IPS-18c (cell line): ENCODE data around the gene PES1.
A peak's percentile ranks its signal among the peaks of the same experiment; 100 is the strongest.
"Not testable (repeated sequence)": the region's sequence is repeated elsewhere in the genome, so short reads cannot be mapped to it uniquely, and the experiment has no call there.

Source experiments
- H3K4me3 ChIP-seq: 2 replicates; pipeline ENCODE4 v1.7.0; 2013; ENCODE audit warnings: low read depth, mild to moderate bottlenecking, low read length, moderate library complexity; ENCODE audit not compliant: insufficient read depth
- H3K9me3 ChIP-seq: one replicate; pipeline ENCODE4 v1.6.1; 2013; ENCODE audit warnings: mild to moderate bottlenecking, low read length, moderate library complexity; ENCODE audit not compliant: control insufficient read depth, insufficient read depth

PES1 gene

GRCh38 chr22:30591588-30592359 lies at the start of gene PES1:
TSS of gene PES1 (minus strand) at chr22:30591910. CDS start at chr22:30591833, 77 bp downstream.
- Histone ChIP-seq H3K4me3 (peak within 1 kb of the TSS; percentile 86), H3K9me3 (no peaks in the 10 kb centered on the region)

GRCh38 chr22:30640839-30641430 lies 49.2 kb upstream of the PES1 start:
- H3K9me3 ChIP-seq: peaks cover 5% of the 10 kb centered on the region
- no peak overlapping the region for H3K4me3 ChIP-seq

DNA sequence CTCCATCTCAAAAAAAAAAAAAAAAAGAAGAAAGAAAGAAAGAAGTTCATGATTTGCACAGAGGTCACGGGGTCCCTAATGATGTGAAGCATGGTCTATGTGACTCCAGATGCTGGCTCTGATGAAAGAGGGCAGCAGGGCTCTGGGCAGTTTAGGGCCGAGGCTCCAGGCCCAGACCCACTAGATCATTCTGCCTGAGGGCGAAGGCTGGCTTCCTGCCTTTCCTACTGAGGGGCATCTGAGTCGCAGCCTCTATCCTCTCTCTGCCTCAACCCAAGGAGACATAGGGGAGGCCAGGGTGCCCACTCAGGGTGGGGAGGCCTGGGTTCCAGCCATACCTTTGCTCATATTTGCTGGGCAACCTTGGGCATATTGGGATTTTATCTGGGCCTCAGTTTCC lies 48.7 kb upstream of the PES1 start:
- Histone ChIP-seq H3K4me3 (no peak overlapping the region), H3K9me3 (peaks cover 5% of the 10 kb centered on the region)

- Histone ChIP-seq H3K9me3 (peaks cover 5% of the 10 kb centered on the region), H3K4me3 (0 out of 2 replicates have a peak overlapping the region, but pooled peaks have one; percentile 20)
Measured at GRCh38 chr22:30637701-30638114, 46.0 kb upstream of the PES1 start.

GRCh38 chr22:30636226-30637077 lies 44.7 kb upstream of the PES1 start:
- H3K9me3 ChIP-seq: peaks cover 5% of the 10 kb centered on the region
- peak overlapping the region; percentile 70 for H3K4me3 ChIP-seq

DNA sequence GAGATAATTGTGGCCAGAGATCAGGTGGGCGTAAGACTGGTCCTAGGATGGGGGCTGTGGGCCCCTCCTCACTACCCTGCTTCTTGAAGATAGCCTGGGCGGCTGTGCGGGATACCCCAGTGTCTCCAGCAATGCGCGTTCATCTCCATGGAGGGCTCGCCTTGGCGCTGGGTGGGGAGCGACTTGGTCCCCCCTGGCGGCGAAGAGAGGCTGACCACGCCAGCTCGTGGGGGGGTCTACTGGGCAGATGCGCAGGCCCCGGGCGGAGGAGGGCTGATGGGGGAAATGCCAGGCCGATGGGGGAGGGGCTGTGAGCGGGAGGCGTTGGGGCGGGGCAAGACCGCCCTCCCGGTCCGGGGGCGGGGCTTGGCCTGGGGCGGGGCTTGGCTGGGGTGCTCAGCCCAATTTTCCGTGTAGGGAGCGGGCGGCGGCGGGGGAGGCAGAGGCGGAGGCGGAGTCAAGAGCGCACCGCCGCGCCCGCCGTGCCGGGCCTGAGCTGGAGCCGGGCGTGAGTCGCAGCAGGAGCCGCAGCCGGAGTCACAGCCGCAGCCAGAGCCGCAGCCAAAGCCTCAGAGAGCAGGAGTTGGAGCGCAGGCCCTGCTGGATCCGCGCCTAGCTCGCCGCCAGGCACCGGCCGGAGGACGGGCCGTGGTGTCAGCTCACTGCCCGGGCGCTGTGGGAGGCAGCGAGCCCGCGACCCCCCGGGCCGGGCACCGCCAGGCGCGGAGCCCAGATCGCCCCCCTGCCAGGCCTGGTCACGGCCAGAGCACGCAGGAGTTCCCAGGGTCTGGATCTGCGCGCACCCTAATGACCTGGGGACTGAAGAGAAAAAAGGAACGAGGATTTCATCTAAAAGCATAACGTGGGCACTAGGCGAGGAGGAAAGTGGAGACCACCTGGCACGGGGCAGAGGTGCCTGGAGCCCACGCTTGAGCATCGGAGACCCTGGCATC lies 43.8 kb upstream of the PES1 start, which contains the start of gene SLC35E4:
Gene SLC35E4 (plus strand): TSS at position 509 of the 953 bp plus-strand sequence. CDS start 670 bp downstream, outside the sequence.
- H3K9me3 ChIP-seq: peaks cover 5% of the 10 kb centered on the region
- H3K4me3 ChIP-seq: peak within 1 kb of the TSS; percentile 70

DNA sequence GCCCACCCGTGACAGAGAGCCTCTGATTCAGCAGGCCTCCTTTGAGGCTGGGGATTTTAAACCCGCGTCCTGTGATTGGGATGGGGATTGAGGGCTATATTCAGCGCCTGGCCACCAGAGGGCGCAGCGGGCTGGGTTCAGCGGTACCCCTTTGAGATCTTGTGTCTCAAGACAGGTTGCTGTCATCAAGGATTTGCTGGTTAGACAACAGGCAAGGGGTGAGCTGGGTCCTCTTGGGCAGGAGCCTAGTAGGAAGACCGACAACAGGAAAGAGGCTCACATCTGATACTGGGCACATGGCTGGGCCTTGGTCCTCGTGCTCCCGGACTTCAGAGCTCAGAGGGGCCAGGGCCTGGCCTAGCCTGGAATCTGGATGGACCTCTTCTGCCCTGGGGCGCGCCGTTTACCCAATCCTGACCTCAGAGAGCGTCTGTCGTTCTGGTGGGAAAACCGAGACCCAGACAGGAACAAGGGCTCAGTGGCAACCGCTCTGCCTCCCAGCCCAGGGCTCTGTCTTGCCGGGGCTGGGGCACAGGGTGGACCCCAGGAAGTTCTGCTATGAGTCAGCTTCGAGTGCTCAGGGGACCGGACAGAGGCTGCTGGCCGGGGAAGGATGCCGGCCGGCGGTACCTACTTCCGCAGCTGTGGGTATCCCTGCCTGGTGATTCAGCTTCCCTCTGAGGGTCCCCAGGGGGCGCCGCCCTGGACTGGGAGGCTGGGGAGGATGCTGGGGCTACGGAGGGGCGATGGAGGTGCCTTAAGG lies 42.9 kb upstream of the PES1 start:
- Histone ChIP-seq H3K4me3 (peak overlapping the region; percentile 70), H3K9me3 (peaks cover 5% of the 10 kb centered on the region)

DNA sequence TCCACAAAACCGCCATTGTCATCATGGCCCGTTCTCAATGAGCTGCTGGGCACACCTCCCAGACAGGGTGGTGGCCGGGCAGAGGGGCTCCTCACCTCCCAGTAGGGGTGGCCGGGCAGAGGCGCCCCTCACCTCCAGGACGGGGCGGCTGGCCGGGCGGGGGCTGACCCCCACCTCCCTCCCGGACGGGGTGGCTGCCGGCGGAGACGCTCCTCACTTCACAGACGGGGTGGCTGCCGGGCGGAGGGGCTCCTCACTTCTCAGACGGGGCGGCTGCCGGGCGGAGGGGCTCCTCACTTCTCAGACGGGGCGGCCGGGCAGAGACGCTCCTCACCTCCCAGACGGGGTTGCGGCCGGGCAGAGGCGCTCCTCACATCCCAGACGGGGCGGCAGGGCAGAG lies 39.8 kb upstream of the PES1 start:
- H3K4me3 ChIP-seq, H3K9me3 ChIP-seq: not testable (repeated sequence)

GRCh38 chr22:30628491-30628890 lies 36.8 kb upstream of the PES1 start:
- no peaks in the 10 kb centered on the region for H3K9me3 ChIP-seq
- H3K4me3 ChIP-seq: no peak overlapping the region

- Histone ChIP-seq H3K9me3 (no peaks in the 10 kb centered on the region), H3K4me3 (no peak overlapping the region)
Measured at GRCh38 chr22:30627471-30627870, 35.8 kb upstream of the PES1 start.

DNA sequence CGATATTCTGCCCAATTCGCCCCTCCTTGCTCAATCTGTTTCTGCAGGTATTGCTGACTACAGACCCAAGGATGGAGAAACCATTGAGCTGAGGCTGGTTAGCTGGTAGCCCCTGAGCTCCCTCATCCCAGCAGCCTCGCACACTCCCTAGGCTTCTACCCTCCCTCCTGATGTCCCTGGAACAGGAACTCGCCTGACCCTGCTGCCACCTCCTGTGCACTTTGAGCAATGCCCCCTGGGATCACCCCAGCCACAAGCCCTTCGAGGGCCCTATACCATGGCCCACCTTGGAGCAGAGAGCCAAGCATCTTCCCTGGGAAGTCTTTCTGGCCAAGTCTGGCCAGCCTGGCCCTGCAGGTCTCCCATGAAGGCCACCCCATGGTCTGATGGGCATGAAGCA lies 34.7 kb upstream of the PES1 start:
- H3K4me3 ChIP-seq: no peak overlapping the region
- H3K9me3 ChIP-seq: no peaks in the 10 kb centered on the region

- not testable (repeated sequence) for H3K9me3 ChIP-seq, H3K4me3 ChIP-seq
Measured at GRCh38 chr22:30619909-30620308, 28.2 kb upstream of the PES1 start.

DNA sequence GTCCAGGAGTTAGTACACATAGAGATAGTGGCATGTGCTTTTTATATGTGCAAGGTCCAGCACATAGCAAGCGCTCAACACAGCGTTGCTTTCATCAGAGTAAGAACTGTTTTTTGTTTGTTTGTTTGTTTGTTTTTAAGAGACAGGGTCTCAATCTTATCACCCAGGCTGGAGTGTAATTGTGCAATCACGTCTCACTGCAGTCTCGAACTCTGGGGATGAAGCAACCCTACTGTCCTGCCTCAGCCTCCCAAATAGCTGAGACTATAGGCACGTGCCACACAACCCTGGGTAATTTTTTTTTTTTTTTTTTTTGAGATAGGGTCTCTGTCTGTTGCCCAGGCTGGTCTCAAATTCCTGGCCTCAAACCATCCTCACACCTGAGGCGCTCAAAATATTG lies 26.1 kb upstream of the PES1 start:
- H3K4me3 ChIP-seq: no peak overlapping the region
- H3K9me3 ChIP-seq: no peaks in the 10 kb centered on the region

DNA sequence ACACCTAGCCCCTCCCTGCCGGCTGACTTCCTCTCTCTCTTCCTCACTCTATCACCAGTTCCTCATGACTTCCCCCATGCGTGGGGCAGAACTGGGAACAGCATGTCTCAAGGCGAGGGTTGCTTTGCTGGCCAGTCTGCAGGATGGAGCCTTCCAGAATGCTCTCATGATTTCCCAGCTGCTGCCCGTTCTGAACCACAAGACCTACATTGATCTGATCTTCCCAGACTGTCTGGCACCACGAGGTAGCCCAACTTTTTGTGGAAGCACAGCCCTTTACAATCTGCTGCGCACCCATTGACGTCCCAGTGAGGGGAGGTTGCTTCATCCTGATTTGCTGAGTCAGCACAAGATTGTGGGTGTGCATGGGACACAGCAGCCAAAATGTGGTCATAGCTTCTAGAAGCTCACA lies 23.8 kb upstream of the PES1 start:
- H3K9me3 ChIP-seq: no peaks in the 10 kb centered on the region
- H3K4me3 ChIP-seq: no peak overlapping the region

- Histone ChIP-seq H3K9me3 (no peaks in the 10 kb centered on the region), H3K4me3 (no peak overlapping the region)
Measured at GRCh38 chr22:30614879-30615278, 23.2 kb upstream of the PES1 start.

- Histone ChIP-seq H3K9me3 (no peaks in the 10 kb centered on the region), H3K4me3 (no peak overlapping the region)
Measured at GRCh38 chr22:30614268-30614667, 22.6 kb upstream of the PES1 start.
